GM12878 (cell line): ENCODE results near the gene TXNRD3. TPM values are rescaled to one million over a fixed set of nuclear protein-coding genes. Genes with fewer than 3 reads are reported as not detected.
A peak's percentile ranks its signal among the peaks of the same experiment; 100 is the strongest.

Experiments used
- ATAC-seq: fragments of 200-7000 bp; cut with Tn5 transposase; 3 replicates; pipeline ENCODE4 v1.9.1; 2020; ENCODE audit warnings: mild to moderate bottlenecking, moderate library complexity
- BruUV-seq: library from RNA; stranded (reverse); fragments of 400-500 nt; replicated peaks from 2 replicates; lab custom pipeline; 2021; lab: Mats Ljungman, UMichigan
- CTCF ChIA-PET: fragments of 300-600 bp; sonication (Branson Sonifier 250); formaldehyde crosslinking; extraction: SDS; loops from one replicate; lab custom pipeline; 2021; ENCODE audit warnings: inconsistent platforms; lab: Yijun Ruan, JAX
- POLR2A ChIA-PET: fragments of 350-600 bp; formaldehyde crosslinking; extraction: SDS; loops from one replicate; lab custom pipeline; 2021; ENCODE audit warnings: inconsistent platforms; lab: Charles Lee
- RAD21 ChIA-PET: fragments of 300-600 bp; sonication (Branson Sonifier 250); formaldehyde crosslinking; loops from one replicate; lab custom pipeline; 2023; ENCODE audit warnings: antibody characterized with exemption; ENCODE audit not compliant: unreplicated experiment; lab: Charles Lee
- SMC1A ChIA-PET: fragments of 300-600 bp; sonication (Branson Sonifier 250); formaldehyde crosslinking; loops from one replicate; lab custom pipeline; 2023; ENCODE audit not compliant: unreplicated experiment, uncharacterized antibody; lab: Charles Lee
- DNase-seq: peaks from one replicate; pipeline ENCODE4 v3.0.0-alpha.2; 2011; ENCODE audit warnings: low read depth, low spot score
- FAIRE-seq: peaks from 3 replicates; lab custom pipeline; 2011; peaks lifted over from hg19 to GRCh38; lab: Jason Lieb, UNC
- H2AFZ ChIP-seq: 2 replicates; pipeline ENCODE4 v1.6.0; 2011; ENCODE audit warnings: low read depth, low read length, control low read depth; ENCODE audit not compliant: control insufficient read depth
- H3K27ac ChIP-seq: 2 replicates; pipeline ENCODE4 v1.5.1; 2011; ENCODE audit warnings: control low read depth; ENCODE audit not compliant: control insufficient read depth, insufficient read depth
- H3K27me3 ChIP-seq, 2 experiments: replicated peaks in 1 of 2; 2 replicates each; pipeline versions ENCODE4 v1.6.0 to v1.6.1; 2011; ENCODE audit warnings: low read length in 1 of 2; ENCODE audit not compliant: control insufficient read depth in 2 of 2, insufficient read depth in 2 of 2
- H3K36me3 ChIP-seq, 2 experiments: 2 replicates each; pipeline ENCODE4 v1.5.1; 2011; ENCODE audit warnings: low read length in 1 of 2; ENCODE audit not compliant: control insufficient read depth in 2 of 2, insufficient read depth in 2 of 2
- H3K4me1 ChIP-seq: 2 replicates; pipeline ENCODE4 v1.6.1; 2011; ENCODE audit warnings: mild to moderate bottlenecking, low read length, moderate library complexity, mixed read lengths; ENCODE audit not compliant: control insufficient read depth, insufficient read depth
- H3K4me2 ChIP-seq: 2 replicates; pipeline ENCODE4 v1.6.0; 2011; ENCODE audit warnings: control low read depth; ENCODE audit not compliant: control insufficient read depth, insufficient read depth
- H3K4me3 ChIP-seq: fragments of 200-600 bp; sonication (generic); 2 replicates; pipeline ENCODE4 v1.5.1; 2016
- H3K79me2 ChIP-seq: 2 replicates; pipeline ENCODE4 v1.6.0; 2011; ENCODE audit warnings: low read length; ENCODE audit not compliant: control insufficient read depth, insufficient read depth
- H3K9ac ChIP-seq: 2 replicates; pipeline ENCODE4 v1.8.0; 2011; ENCODE audit warnings: low read length, control low read depth, mixed read lengths; ENCODE audit not compliant: control insufficient read depth, insufficient read depth
- H3K9me3 ChIP-seq: replicated peaks from 3 replicates; pipeline ENCODE4 v1.5.1; 2011; ENCODE audit warnings: mild to moderate bottlenecking, low read length; ENCODE audit not compliant: control insufficient read depth, insufficient read depth
- H4K20me1 ChIP-seq: 2 replicates; pipeline ENCODE4 v1.6.0; 2011; ENCODE audit not compliant: control insufficient read depth, insufficient read depth
- ZNF207 ChIP-seq: fragments of 450-650 bp; IDR thresholded peaks from 2 replicates; pipeline ENCODE4 v1.6.1; 2014; ENCODE audit warnings: antibody characterized with exemption, mild to moderate bottlenecking, borderline replicate concordance
- WGBS: methylation state at CpG from one replicate; pipeline ENCODE4 v1.1.6; 2016; ENCODE audit warnings: low lambda C conversion rate; ENCODE audit not compliant: insufficient replicate concordance, insufficient coverage; ENCODE audit errors: missing lambda C conversion rate; 5-methylcytosine and 5-hydroxymethylcytosine counted together
- in situ Hi-C: fragments of 300-500 bp; cut with MboI; formaldehyde crosslinking; loops from 9 replicates; pipeline ENCODE4 v1.14.3; 2018; ENCODE audit warnings: mixed read lengths
- intact Hi-C: fragments of 100-400 bp; cut with micrococcal nuclease; formaldehyde crosslinking; loops from one replicate; pipeline ENCODE4 v1.14.2; 2022; ENCODE audit not compliant: unreplicated experiment
- polyA plus RNA-seq, 11 experiments: library from polyadenylated mRNA; depleted of rRNA in 4 of 11; unstranded in 6 of 11; stranded (reverse) in 5 of 11; fragments of >200 nt; fragmentation: Nextera tagmentation in 4 of 11; fragmentation: Illumina TruSeq in 1 of 11; extraction: Ambion mirVana in 4 of 11; extraction: Trizol in 1 of 11; gene quantifications; 1 replicate in 1 of 11; 2 replicates in 10 of 11; pipeline versions ENCODE4 v1.2.1 to v1.2.3, GENCODE V29; 2011 to 2016; ENCODE audit warnings: inconsistent platforms in 2 of 11, missing spikeins in 2 of 11, low read depth in 1 of 11
- total RNA-seq, 4 experiments: library from RNA; depleted of rRNA in 3 of 4; stranded (reverse); fragments of >200 nt in 3 of 4; fragmentation: Illumina TruSeq in 1 of 4; extraction: Trizol in 1 of 4; gene quantifications; 2 replicates each; pipeline versions ENCODE4 v1.2.1 to v1.2.3, GENCODE V29; 2013 to 2021
- TF ChIP-seq, protein P1 (sequence below): fragments of 450-650 bp; IDR thresholded peaks from 2 replicates; pipeline ENCODE4 v1.6.1; 2017; ENCODE audit warnings: mild to moderate bottlenecking, moderate library complexity

TXNRD3 gene
- total and polyA plus RNA-seq, 10 of the 15 experiments (the other 5 are each of a cell fraction or from before 2014, with no cell fraction given), result not detected

DNA sequence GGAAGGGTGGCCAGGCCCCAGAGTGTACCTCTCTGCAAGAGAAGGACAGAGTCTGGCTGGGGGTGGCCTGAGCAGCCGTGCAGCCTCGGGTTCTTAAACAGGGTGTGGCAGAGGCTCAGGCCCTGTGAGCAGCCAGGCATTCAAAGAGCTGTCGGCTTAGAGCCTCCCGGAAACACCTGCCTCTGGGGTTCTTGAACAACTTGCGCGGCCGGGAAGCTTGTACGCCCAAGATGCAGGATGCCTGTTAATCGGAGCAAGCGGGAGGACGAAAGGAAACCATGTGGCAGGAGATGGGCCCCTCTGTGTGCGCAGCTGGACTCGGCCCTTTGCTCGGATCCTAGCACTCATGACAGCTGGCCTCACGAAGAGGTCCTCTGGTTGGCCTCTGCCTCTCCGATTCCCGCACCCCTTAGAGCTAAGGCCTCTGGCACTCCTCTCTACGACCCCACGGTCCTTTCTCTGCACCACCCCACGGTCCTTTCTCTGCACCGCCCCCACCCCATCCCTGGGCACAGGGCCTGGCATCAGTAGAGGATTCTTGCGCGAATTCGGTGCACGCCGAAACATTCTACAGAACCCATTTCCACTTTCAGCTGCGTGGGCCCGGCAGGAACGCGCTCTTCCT lies 23.9 kb upstream of the TXNRD3 start:
- Histone ChIP-seq H3K4me3 (no peak overlapping the region), H2AFZ (no peak overlapping the region), H3K9me3 (no peaks in the 10 kb centered on the region), H3K27ac (no peak overlapping the region), H3K4me2 (0 out of 2 replicates have a peak overlapping the region, but pooled peaks have one; percentile 17), H3K9ac (no peak overlapping the region), H3K36me3 (no peaks in the 10 kb centered on the region), H4K20me1 (no peaks in the 10 kb centered on the region), H3K27me3 (peaks cover 0 to 2% of the 10 kb centered on the region in 2 experiments; a peak in 2 of 4 replicates), H3K79me2 (no peaks in the 10 kb centered on the region), H3K4me1 (0 out of 2 replicates have a peak, but pooled peaks cover 3% of the 10 kb centered on the region)
- intact Hi-C loops, result loop anchor here (1.0 kb wide), 3 partner anchors 303 to 865 kb away; no protein-coding TSS in a partner anchor
- SMC1A ChIA-PET, result interaction anchor here (0.8 to 1.1 kb wide), 3 partner anchors 73 to 795 kb away, joined by 3 read pairs; no protein-coding TSS in a partner anchor
- FAIRE-seq (no peak), DNase-seq (no peak), ATAC-seq (peak; percentile 58)
- no TSS peak for BruUV-seq
- POLR2A ChIA-PET, result interaction anchor here (0.6 kb wide), 1 partner anchor 304 kb away, joined by 3 read pairs; no protein-coding TSS in a partner anchor
- RAD21 ChIA-PET, result interaction anchor here (1.2 to 2.5 kb wide), 4 partner anchors 777 to 869 kb away, joined by 3 to 19 read pairs (median 6); no protein-coding TSS in a partner anchor
- in situ Hi-C loops, result loop anchor here (5.0 kb wide), 1 partner anchor 778 kb away; no protein-coding TSS in a partner anchor
- 22% methylated on average over 28 of the region's 30 CpGs for whole genome bisulfite sequencing
- CTCF ChIA-PET, result interaction anchor here (1.0 to 4.4 kb wide), 7 partner anchors 11 to 869 kb away, joined by 3 to 28 read pairs (median 11); no protein-coding TSS in a partner anchor
- TF ChIP-seq ZNF207, result 0 out of 2 replicates have a peak, but pooled peaks have one; percentile 18
- TF ChIP-seq, protein P1, sequence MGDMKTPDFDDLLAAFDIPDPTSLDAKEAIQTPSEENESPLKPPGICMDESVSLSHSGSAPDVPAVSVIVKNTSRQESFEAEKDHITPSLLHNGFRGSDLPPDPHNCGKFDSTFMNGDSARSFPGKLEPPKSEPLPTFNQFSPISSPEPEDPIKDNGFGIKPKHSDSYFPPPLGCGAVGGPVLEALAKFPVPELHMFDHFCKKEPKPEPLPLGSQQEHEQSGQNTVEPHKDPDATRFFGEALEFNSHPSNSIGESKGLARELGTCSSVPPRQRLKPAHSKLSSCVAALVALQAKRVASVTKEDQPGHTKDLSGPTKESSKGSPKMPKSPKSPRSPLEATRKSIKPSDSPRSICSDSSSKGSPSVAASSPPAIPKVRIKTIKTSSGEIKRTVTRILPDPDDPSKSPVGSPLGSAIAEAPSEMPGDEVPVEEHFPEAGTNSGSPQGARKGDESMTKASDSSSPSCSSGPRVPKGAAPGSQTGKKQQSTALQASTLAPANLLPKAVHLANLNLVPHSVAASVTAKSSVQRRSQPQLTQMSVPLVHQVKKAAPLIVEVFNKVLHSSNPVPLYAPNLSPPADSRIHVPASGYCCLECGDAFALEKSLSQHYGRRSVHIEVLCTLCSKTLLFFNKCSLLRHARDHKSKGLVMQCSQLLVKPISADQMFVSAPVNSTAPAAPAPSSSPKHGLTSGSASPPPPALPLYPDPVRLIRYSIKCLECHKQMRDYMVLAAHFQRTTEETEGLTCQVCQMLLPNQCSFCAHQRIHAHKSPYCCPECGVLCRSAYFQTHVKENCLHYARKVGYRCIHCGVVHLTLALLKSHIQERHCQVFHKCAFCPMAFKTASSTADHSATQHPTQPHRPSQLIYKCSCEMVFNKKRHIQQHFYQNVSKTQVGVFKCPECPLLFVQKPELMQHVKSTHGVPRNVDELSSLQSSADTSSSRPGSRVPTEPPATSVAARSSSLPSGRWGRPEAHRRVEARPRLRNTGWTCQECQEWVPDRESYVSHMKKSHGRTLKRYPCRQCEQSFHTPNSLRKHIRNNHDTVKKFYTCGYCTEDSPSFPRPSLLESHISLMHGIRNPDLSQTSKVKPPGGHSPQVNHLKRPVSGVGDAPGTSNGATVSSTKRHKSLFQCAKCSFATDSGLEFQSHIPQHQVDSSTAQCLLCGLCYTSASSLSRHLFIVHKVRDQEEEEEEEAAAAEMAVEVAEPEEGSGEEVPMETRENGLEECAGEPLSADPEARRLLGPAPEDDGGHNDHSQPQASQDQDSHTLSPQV, result no peak
